ENCODE data around the gene ZFAND2A. TPM values are rescaled to one million over a fixed set of nuclear protein-coding genes. Genes with fewer than 3 reads are reported as not detected.

ZFAND2A gene
- total RNA-seq, 4 donors from 2014 or later: 23.9 to 29.2 (median 26.7) TPM

- TF ChIP-seq CTCF (IDR thresholded peaks at IDR 0.05; ENCODE audit: low read depth): no peak
Observed at GRCh38 chr7:1121476-1121875, 38.5 kb downstream of the ZFAND2A start.

GRCh38 chr7:1120791-1121190 is 39.2 kb downstream of the ZFAND2A start:
- no peak for TF ChIP-seq CTCF (IDR thresholded peaks at IDR 0.05; ENCODE audit: low read depth)

DNA sequence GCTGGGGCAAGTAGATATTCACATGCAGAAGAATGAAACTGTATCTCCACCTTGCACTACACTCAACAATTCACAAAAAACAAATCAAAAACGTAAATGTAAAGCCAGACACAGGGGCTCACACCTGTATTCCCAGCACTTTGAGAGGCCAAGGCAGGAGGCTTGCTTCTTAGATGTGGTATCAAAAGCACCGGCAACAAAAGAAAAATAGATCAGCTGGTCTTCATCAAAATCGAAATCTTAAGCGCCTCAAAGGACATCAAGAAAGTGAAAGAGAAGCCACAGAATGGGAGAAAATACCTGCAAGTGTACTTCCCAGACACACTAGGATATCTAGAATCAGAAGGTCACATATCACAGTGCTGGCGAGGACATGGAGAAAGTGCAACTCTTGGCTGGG is 40.8 kb downstream of the ZFAND2A start:
- TF ChIP-seq CTCF (IDR thresholded peaks at IDR 0.05; ENCODE audit: low read depth): no peak

- TF ChIP-seq CTCF (IDR thresholded peaks at IDR 0.05; ENCODE audit: low read depth): no peak
Observed at GRCh38 chr7:1117321-1117928, 42.6 kb downstream of the ZFAND2A start.

DNA sequence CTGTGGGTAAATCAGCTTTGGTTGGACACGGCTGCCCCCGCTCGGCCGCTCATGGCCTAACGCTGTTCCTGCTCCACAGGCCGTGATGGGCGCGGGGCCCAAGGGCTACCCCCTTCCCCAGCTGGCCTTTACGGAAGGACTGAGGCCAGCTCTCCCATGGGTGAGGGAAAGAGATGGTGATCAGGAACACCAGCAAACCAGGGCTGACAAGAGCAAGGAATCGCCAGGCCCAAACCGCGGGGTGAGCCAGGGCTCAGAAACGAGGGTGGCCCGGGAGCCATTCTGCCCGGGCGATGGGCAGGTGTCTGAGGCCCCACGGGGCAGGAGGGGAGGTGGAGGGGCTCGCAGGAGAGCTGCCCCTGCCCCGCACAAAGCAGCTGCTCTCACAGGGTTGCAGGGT is 45.5 kb downstream of the ZFAND2A start:
- TF ChIP-seq CTCF (IDR thresholded peaks at IDR 0.05; ENCODE audit: low read depth): no peak

DNA sequence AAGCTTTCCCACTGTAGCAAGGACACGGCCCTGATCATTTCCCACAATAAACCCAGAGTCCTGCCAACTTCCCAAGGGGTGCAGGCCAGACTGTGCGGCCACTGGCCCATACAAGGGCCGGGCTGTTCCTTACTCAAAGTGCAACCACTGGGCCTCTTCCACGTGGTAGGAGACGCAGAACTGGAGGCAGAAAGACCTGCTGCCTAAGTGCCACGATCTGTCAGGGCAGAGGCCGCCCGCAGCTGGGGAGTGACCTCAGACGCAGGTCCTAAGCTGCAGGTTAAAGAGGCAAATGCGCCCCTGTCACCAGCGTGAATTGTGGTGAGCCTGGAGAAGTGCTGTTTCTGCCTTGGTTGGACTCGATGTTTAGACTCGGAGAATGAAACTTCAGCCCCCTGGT is 45.9 kb downstream of the ZFAND2A start:
- TF ChIP-seq CTCF (IDR thresholded peaks at IDR 0.05; ENCODE audit: low read depth): no peak

- no peak for TF ChIP-seq CTCF (IDR thresholded peaks at IDR 0.05; ENCODE audit: low read depth)
Observed at GRCh38 chr7:1113548-1113885, 46.5 kb downstream of the ZFAND2A start.
